ENCODE measurements around the gene CAPS.

- TF ChIP-seq CTCF (conservative IDR thresholded peaks at IDR 0.05; ENCODE audit: low read depth, low read length) (no peak), EZH2 (IDR thresholded peaks at IDR 0.05; ENCODE audit: low read length, unreplicated experiment) (no peak), EZH2phosphoT487 (IDR thresholded peaks at IDR 0.05; ENCODE audit: borderline replicate concordance, low read length) (no peak)
Measured at GRCh38 chr19:5936292-5936592, 22.2 kb downstream of the CAPS start.
